Osteoblast (primary cell): ENCODE data around the gene LOXL3. TPM values are rescaled to one million over a fixed set of nuclear protein-coding genes. Genes with fewer than 3 reads are reported as not detected.
A peak's percentile ranks its signal among the peaks of the same experiment; 100 is the strongest.

Experiments
- DNase-seq: peaks from one replicate; pipeline ENCODE4 v3.0.0; 2011; ENCODE audit warnings: low spot score, mixed read lengths; ENCODE audit not compliant: insufficient read length; ENCODE audit errors: missing footprints
- H2AFZ ChIP-seq: 2 replicates; pipeline ENCODE4 v1.6.0; 2011; ENCODE audit warnings: mild to moderate bottlenecking, low read length
- H3K27ac ChIP-seq: 2 replicates; pipeline ENCODE4 v1.5.1; 2011; ENCODE audit warnings: mild to moderate bottlenecking, low read depth, low read length, moderate library complexity
- H3K27me3 ChIP-seq: 2 replicates; pipeline ENCODE4 v1.6.0; 2012; ENCODE audit warnings: mild to moderate bottlenecking, control low read depth, inconsistent platforms, low read length, moderate library complexity; ENCODE audit not compliant: insufficient read depth
- H3K36me3 ChIP-seq: 2 replicates; pipeline ENCODE4 v1.5.1; 2011; ENCODE audit warnings: mild to moderate bottlenecking, low read length, control low read depth, moderate library complexity; ENCODE audit not compliant: insufficient read depth
- H3K4me1 ChIP-seq: 2 replicates; pipeline ENCODE4 v1.5.1; 2011; ENCODE audit warnings: mild to moderate bottlenecking, low read length, control low read depth, moderate library complexity; ENCODE audit not compliant: insufficient read depth
- H3K4me2 ChIP-seq: 2 replicates; pipeline ENCODE4 v1.6.0; 2011; ENCODE audit warnings: mild to moderate bottlenecking, low read length; ENCODE audit not compliant: insufficient read depth
- H3K4me3 ChIP-seq: fragments of 200-600 bp; sonication (generic); 3 replicates; pipeline ENCODE4 v1.5.1; 2012; ENCODE audit warnings: mild to moderate bottlenecking, low read length, inconsistent platforms; ENCODE audit not compliant: insufficient read depth
- H3K79me2 ChIP-seq: 2 replicates; pipeline ENCODE4 v1.6.0; 2012; ENCODE audit warnings: mild to moderate bottlenecking, low read length, control low read depth, inconsistent platforms; ENCODE audit not compliant: insufficient read depth
- H3K9me3 ChIP-seq: 2 replicates; pipeline ENCODE4 v1.5.1; 2011; ENCODE audit warnings: low read depth, low read length, control low read depth
- H4K20me1 ChIP-seq: 2 replicates; pipeline ENCODE4 v1.6.0; 2012; ENCODE audit warnings: mild to moderate bottlenecking, low read length, control low read depth; ENCODE audit not compliant: insufficient read depth
- total RNA-seq: library from RNA; depleted of rRNA; stranded (reverse); fragments of >200 nt; gene quantifications from 2 replicates; pipeline ENCODE4 v1.2.3, GENCODE V29; 2012
- TF ChIP-seq, protein P1 (sequence below): IDR thresholded peaks from 2 replicates; pipeline ENCODE4 v1.5.1; 2011; ENCODE audit warnings: mild to moderate bottlenecking, low read depth, low read length, moderate library complexity; ENCODE audit errors: extremely low read depth

LOXL3 gene
- total RNA-seq, 1 donor = 97.4 TPM

DNA sequence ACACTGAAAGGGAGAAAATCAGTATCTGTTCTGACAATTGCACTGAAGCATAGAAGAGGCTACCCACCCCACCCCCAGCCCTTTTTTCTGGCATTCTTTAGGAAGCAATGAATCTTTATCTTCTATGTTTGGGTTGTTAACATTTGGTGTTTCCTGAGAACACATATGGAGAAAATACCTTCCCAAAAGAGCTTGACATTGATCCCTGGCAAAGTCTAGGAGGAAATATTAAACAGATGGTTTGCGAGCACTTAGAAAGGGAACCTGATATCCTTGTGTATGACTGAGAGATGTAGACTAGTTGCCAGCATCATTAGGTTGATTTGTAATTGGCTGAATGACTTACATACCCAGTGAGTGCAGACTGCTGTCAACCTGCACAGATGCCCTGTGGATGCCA lies 43.7 kb upstream of the LOXL3 start:
- no peak for DNase-seq

DNA sequence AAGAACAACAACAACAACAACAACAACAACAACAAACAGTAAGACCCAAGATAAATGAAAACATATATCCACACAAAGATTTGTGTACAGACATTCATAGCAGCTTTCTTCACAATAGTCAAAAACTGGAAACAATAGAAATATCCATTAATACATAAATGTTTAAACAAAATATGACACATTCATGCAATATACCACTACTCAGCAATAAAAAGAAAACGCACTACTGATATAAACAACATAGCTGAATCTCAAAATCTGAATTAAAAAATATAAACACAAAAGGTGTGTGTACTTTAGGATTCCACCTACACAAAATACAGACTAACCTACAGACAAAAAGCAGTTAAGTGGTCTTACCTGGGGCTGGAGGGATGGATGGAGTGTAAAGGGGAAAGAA lies 42.8 kb upstream of the LOXL3 start:
- H3K27me3 ChIP-seq = peaks cover 15% of the 10 kb centered on the region
- no peaks in the 10 kb centered on the region for H3K36me3 ChIP-seq
- no peak overlapping the region for H2AFZ ChIP-seq
- H3K27ac ChIP-seq = no peak overlapping the region
- no peaks in the 10 kb centered on the region for H3K9me3 ChIP-seq
- no peaks in the 10 kb centered on the region for H4K20me1 ChIP-seq
- TF ChIP-seq, protein P1, sequence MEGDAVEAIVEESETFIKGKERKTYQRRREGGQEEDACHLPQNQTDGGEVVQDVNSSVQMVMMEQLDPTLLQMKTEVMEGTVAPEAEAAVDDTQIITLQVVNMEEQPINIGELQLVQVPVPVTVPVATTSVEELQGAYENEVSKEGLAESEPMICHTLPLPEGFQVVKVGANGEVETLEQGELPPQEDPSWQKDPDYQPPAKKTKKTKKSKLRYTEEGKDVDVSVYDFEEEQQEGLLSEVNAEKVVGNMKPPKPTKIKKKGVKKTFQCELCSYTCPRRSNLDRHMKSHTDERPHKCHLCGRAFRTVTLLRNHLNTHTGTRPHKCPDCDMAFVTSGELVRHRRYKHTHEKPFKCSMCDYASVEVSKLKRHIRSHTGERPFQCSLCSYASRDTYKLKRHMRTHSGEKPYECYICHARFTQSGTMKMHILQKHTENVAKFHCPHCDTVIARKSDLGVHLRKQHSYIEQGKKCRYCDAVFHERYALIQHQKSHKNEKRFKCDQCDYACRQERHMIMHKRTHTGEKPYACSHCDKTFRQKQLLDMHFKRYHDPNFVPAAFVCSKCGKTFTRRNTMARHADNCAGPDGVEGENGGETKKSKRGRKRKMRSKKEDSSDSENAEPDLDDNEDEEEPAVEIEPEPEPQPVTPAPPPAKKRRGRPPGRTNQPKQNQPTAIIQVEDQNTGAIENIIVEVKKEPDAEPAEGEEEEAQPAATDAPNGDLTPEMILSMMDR = no peak
- no peak overlapping the region for H3K4me3 ChIP-seq
- H3K79me2 ChIP-seq = no peaks in the 10 kb centered on the region
- H3K4me2 ChIP-seq = no peak overlapping the region
- DNase-seq = no peak
- H3K4me1 ChIP-seq = peaks cover 6% of the 10 kb centered on the region

More for the DNA sequence above, 43.7 kb upstream of the LOXL3 start:
- Histone ChIP-seq H3K4me2 (no peak overlapping the region), H3K27me3 (peaks cover 19% of the 10 kb centered on the region), H3K4me3 (no peak overlapping the region), H4K20me1 (no peaks in the 10 kb centered on the region), H3K9me3 (no peaks in the 10 kb centered on the region), H3K36me3 (no peaks in the 10 kb centered on the region), H3K4me1 (peaks cover 8% of the 10 kb centered on the region), H3K79me2 (no peaks in the 10 kb centered on the region), H3K27ac (no peak overlapping the region), H2AFZ (no peak overlapping the region)
- TF ChIP-seq, protein P1 = no peak

DNA sequence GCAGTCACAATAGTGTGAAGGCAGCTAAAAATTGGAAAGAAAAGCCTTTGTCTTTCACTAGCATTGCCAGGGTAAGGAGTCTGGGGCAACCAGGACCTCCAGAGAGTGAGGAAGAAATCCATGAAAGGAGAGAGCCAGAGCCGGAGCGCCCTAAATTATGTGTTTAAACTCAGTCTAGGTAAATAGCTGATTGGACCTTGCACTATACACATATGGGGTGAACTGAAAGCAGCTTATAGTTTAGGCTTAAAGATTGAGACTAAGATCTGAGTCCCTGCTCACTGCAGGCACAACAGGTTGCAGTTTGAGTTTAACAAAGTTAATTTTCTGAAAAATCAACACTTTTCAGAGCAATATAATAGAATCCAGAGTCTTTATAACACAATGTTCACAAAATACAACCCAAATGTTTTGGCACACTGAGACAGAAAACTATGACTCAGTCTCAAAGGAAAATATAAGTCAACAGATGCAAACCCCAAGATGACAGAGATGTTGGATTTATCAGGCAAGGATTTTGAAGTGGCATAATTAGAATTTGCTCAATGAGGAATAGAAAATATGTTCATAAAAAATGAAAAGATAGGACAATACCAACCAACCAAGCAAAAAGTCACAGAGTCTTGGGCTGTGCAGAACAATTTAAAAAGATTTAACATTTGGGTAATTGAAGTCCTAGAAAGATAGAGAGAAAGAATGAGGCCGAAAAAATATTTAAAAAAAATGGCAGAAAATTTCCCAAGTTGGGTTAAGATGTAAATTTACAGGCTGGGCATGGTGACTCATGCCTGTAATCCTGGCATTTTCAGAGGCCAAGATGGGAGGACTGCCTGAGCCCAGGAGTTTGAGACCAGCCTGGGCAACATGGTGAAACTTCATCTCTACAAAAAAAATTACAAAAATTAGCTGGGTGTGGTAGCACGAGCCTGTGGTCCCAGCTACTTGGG lies 40.4 kb upstream of the LOXL3 start:
- H3K27me3 ChIP-seq = no peaks in the 10 kb centered on the region
- H4K20me1 ChIP-seq = no peaks in the 10 kb centered on the region
- DNase-seq = peak; percentile 65
- no peaks in the 10 kb centered on the region for H3K36me3 ChIP-seq
- H3K79me2 ChIP-seq = no peaks in the 10 kb centered on the region
- H3K27ac ChIP-seq = no peak overlapping the region
- TF ChIP-seq, protein P1 = no peak
- no peak overlapping the region for H2AFZ ChIP-seq
- no peak overlapping the region for H3K4me2 ChIP-seq
- no peak overlapping the region for H3K4me3 ChIP-seq
- no peaks in the 10 kb centered on the region for H3K9me3 ChIP-seq
- H3K4me1 ChIP-seq = peaks cover 6% of the 10 kb centered on the region

DNA sequence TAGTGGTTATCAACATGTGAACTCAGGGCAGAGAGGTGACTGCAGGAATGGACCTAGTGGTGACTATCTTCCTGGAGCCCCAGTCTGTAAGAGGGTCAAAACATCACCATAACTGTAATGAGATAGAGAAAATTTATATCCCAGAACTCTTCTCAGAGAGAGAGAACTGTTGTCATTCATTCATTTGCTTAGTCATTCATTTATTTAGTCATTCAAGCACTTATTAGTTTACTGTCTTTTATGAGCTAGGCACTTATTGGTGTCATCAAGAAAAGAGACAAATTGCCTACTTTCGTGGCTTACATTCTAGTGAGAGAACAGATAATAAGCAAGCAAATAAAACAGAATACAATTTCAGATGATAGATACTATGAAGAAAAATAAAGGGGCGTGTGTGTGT lies 34.9 kb upstream of the LOXL3 start:
- no peak for DNase-seq
- TF ChIP-seq, protein P1 = no peak
- no peak overlapping the region for H3K4me2 ChIP-seq
- no peaks in the 10 kb centered on the region for H3K79me2 ChIP-seq
- H2AFZ ChIP-seq = no peak overlapping the region
- no peak overlapping the region for H3K4me3 ChIP-seq
- H4K20me1 ChIP-seq = no peaks in the 10 kb centered on the region
- H3K4me1 ChIP-seq = peaks cover 24% of the 10 kb centered on the region
- no peaks in the 10 kb centered on the region for H3K9me3 ChIP-seq
- no peaks in the 10 kb centered on the region for H3K36me3 ChIP-seq
- no peaks in the 10 kb centered on the region for H3K27me3 ChIP-seq
- H3K27ac ChIP-seq = no peak overlapping the region
